Mesothelial cell of epicardium (in vitro differentiated cells): ENCODE data around the gene GNAI2. TPM values are rescaled to one million over a fixed set of nuclear protein-coding genes. Genes with fewer than 3 reads are reported as not detected.
"Not testable (repeated sequence)": the region's sequence is repeated elsewhere in the genome, so short reads cannot be mapped to it uniquely, and the experiment has no call there.

ENCODE experiments used
- DNase-seq, 2 experiments: peaks; one replicate each; pipeline ENCODE4 v3.0.0; 2021; ENCODE audit warnings: low spot score in 2 of 2; ENCODE audit not compliant: unreplicated experiment in 2 of 2
- H3K27ac Mint-ChIP-seq: 2 replicates; pipeline ENCODE4 v1.8.0; 2021; ENCODE audit warnings: mixed read lengths
- H3K27me3 Mint-ChIP-seq: 2 replicates; pipeline ENCODE4 v1.8.0; 2021; ENCODE audit warnings: low read depth, mixed read lengths
- H3K36me3 Mint-ChIP-seq: 2 replicates; pipeline ENCODE4 v1.8.0; 2021; ENCODE audit warnings: mixed read lengths
- H3K4me1 Mint-ChIP-seq: 2 replicates; pipeline ENCODE4 v1.8.0; 2021; ENCODE audit warnings: mixed read lengths
- H3K4me3 Mint-ChIP-seq: 2 replicates; pipeline ENCODE4 v1.8.0; 2021; ENCODE audit warnings: mild to moderate bottlenecking, moderate library complexity, mixed read lengths
- H3K9me3 Mint-ChIP-seq: 2 replicates; pipeline ENCODE4 v1.8.0; 2021; ENCODE audit warnings: mixed read lengths
- total RNA-seq: library from RNA; stranded (reverse); gene quantifications from 3 replicates; pipeline ENCODE4 v1.2.1, GENCODE V29; 2021
- TF ChIP-seq, protein P1 (sequence below): fragments of 200-600 bp; sonication (generic); IDR thresholded peaks from one replicate; pipeline ENCODE4 v1.5.0; 2021; ENCODE audit warnings: antibody characterized with exemption; ENCODE audit not compliant: unreplicated experiment

Gene GNAI2
- total RNA-seq, 1 donor from 2014 or later = 156 TPM

DNA sequence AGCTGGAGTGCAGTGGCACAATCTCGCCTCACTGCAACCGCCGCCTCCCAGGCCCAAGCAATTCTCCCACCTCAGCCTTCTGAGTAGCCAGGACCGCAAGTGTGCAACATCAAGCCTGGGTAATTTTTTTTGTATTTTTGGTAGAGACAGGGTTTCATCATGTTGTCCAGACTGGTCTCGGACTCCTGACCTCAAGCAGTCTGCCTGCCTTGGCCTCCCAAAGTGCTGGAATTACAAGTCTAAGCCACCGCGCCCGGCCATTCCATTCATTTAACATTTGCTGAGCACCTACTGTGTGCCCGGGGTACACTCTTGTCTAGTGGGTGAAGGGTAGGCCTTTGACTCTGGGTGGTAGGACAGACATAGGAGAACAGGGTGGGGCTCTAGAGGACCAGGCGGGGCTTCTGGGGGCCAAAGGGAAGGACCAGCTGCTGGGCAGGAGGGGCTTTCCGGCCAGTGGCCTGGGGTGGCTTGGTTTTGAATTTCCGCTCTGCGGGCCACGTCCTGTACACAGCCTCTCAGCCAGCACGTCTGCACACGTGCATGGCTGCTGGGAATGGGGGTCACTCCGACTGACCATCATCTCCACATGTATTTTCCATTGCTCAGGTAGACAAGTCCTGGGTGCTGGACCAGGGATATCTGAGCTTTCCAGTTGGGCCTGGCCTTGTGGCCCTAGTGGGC lies 28.5 kb upstream of the GNAI2 start:
- DNase-seq = no peak
- no peaks in the 10 kb centered on the region for H3K9me3 Mint-ChIP-seq
- H3K36me3 Mint-ChIP-seq = no peaks in the 10 kb centered on the region
- H3K4me3 Mint-ChIP-seq = no peak overlapping the region
- TF ChIP-seq, protein P1, sequence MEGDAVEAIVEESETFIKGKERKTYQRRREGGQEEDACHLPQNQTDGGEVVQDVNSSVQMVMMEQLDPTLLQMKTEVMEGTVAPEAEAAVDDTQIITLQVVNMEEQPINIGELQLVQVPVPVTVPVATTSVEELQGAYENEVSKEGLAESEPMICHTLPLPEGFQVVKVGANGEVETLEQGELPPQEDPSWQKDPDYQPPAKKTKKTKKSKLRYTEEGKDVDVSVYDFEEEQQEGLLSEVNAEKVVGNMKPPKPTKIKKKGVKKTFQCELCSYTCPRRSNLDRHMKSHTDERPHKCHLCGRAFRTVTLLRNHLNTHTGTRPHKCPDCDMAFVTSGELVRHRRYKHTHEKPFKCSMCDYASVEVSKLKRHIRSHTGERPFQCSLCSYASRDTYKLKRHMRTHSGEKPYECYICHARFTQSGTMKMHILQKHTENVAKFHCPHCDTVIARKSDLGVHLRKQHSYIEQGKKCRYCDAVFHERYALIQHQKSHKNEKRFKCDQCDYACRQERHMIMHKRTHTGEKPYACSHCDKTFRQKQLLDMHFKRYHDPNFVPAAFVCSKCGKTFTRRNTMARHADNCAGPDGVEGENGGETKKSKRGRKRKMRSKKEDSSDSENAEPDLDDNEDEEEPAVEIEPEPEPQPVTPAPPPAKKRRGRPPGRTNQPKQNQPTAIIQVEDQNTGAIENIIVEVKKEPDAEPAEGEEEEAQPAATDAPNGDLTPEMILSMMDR = no peak
- peaks cover 1% of the 10 kb centered on the region for H3K4me1 Mint-ChIP-seq
- H3K27me3 Mint-ChIP-seq = peaks cover 41% of the 10 kb centered on the region
- no peak overlapping the region for H3K27ac Mint-ChIP-seq

DNA sequence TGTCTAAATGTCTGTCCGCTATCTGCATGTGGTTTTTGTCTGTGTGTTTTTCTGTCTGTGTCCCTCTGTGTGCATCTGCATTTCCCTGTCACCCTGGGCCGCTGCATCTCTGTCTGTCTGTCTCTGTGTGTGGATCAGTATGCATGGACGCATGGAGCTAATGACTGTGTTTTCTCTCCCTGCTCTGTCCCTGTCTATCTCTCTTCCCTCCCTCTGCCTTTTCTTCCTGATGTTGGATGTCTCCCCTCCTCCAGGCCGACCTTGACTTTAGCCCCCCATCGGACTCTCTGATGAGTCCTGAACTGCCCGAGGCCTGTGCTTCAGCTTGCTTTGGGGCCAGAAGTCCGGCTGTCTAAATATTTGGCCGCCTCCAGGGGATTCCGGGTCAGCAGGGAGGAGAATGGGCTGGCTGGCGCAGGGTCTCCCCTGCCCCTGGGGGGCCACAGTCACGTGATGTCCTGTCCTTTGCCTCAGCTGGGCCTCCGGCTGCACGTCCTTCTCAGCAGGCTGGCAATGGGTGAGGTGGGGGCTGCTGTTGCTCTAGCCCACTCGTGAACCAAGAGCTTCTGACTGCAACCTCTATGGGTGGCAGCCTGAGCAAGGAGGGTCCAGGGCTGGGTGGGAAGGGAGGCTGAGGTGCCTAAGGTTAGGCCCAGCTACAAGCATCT lies 27.2 kb upstream of the GNAI2 start:
- Mint-ChIP-seq H3K27me3 (peaks cover 33% of the 10 kb centered on the region), H3K27ac (no peak overlapping the region), H3K36me3 (no peaks in the 10 kb centered on the region), H3K4me3 (no peak overlapping the region), H3K4me1 (peaks cover 1% of the 10 kb centered on the region), H3K9me3 (no peaks in the 10 kb centered on the region)
- DNase-seq = no peak
- TF ChIP-seq, protein P1 = no peak

DNA sequence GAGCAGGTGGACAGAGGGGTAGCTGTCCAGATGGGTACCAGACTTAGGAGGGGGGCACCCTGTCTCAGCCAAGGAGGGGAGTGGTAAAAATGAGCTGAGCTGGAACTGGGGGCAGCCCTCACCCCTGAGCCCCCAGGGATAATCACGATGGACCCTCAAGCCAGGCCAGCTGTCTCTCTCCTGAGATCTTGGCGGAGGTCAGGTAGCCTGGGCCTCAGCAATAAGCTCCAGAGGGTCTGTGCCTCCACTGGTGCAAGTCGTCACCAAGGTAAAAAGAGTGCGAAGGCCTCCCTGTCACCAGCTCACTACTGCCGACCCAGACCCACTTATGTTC lies 25.9 kb upstream of the GNAI2 start:
- Mint-ChIP-seq H3K36me3 (no peaks in the 10 kb centered on the region), H3K4me1 (peaks cover under 1% of the 10 kb centered on the region), H3K4me3 (no peak overlapping the region), H3K27me3 (peaks cover 25% of the 10 kb centered on the region), H3K9me3 (no peaks in the 10 kb centered on the region), H3K27ac (no peak overlapping the region)
- no peak for DNase-seq
- TF ChIP-seq, protein P1 = no peak

DNA sequence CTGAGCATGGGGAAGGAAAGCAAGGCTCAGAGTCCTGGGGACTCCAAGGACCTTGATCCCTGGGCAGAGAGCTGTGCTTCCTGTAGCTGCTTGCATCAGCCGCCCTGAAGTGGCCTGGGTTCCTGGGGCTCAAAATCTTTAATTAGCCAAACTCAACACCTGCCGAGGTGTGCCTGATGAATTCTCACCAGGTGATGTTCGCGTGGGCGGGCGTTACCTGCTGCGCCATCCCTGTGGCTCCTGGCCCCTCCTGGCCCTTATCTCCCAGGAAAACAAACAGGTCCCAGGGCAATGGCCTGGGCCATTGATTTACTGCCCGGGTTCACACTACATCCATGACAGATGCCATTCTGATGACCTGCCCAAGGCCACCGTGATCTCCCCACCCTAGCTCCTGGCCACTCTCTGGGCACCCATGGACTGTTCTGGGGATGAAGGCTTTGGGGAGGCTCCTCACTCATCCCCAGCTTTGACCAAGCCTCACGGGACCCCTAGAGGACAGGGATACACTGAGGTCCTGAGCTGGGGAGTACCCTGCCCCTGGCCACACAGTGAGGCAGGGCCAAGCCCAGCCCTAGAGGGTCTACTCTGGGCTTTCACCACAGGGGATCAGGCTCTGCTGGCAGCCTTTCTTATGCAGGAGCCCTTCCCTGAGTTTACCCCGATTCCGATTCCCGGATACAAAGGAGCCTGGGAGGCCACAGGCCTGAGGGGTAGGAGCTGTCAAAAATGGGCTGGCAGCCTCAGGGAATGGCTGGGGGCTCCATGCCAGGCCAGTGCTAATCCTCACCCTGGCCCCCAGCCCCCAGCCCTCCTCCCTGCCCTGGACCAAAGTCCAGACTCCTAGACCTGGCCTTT lies 25.3 kb upstream of the GNAI2 start:
- Mint-ChIP-seq H3K4me3 (no peak overlapping the region), H3K27me3 (peaks cover 20% of the 10 kb centered on the region), H3K4me1 (no peaks in the 10 kb centered on the region), H3K27ac (no peak overlapping the region), H3K9me3 (no peaks in the 10 kb centered on the region), H3K36me3 (no peaks in the 10 kb centered on the region)
- TF ChIP-seq, protein P1 = no peak
- DNase-seq = no peak

DNA sequence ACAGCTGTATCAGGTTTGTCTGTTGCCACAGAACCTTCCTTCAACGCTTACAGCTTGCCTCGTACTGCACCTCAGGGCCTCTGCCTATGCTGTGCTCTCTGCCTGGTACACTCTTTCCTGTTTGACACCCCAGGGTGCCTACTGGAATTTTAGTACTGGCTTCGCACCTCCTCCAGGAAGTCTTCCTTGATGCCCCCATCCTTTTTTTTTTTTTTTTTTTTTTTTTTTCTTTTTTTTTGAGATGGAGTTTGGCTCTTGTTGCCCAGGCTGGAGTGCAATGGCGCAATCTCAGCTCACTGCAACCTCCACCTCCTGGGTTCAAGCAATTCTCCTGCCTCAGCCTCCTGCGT lies 24.7 kb upstream of the GNAI2 start:
- not testable (repeated sequence) for H3K36me3 Mint-ChIP-seq

DNA sequence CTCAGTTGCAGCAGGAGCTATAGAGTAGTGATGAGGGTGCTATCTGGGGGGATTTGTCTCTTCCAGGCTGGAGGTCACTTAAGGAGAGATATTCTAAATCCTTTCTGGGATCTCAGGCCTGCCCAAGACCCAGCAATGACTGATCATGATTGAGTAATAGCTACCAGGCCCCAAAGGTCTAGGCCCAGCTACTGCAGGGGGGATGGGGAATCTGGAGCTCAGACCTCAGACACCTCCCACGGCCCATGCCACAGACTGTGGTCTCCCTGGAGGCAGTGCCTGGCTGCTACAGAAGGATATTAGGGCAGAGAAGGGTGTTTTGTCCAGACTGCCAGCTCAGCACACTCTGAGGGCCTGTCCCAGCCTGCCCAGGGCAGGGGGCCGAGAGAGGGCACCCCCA lies 24.1 kb upstream of the GNAI2 start:
- H3K9me3 Mint-ChIP-seq = no peaks in the 10 kb centered on the region
- H3K4me3 Mint-ChIP-seq = no peak overlapping the region
- TF ChIP-seq, protein P1 = no peak
- H3K27me3 Mint-ChIP-seq = peaks cover 9% of the 10 kb centered on the region
- no peaks in the 10 kb centered on the region for H3K36me3 Mint-ChIP-seq
- no peaks in the 10 kb centered on the region for H3K4me1 Mint-ChIP-seq
- no peak for DNase-seq
- H3K27ac Mint-ChIP-seq = no peak overlapping the region

More for the DNA sequence above, 24.7 kb upstream of the GNAI2 start:
- H3K27me3 Mint-ChIP-seq = peaks cover 15% of the 10 kb centered on the region
- not testable (repeated sequence) for H3K9me3 Mint-ChIP-seq, DNase-seq, H3K27ac Mint-ChIP-seq, H3K4me1 Mint-ChIP-seq, H3K4me3 Mint-ChIP-seq
